Hepatocyte (in vitro differentiated cells): ENCODE results near the gene COL19A1.

Experiments used
- EZH2 ChIP-seq: fragments of 200-600 bp; sonication (generic); IDR thresholded peaks from 2 replicates; pipeline ENCODE4 v1.6.1; 2016; ENCODE audit warnings: antibody characterized with exemption, mild to moderate bottlenecking, borderline replicate concordance
- EZH2phosphoT487 ChIP-seq: fragments of 200-600 bp; sonication (generic); IDR thresholded peaks from one replicate; pipeline ENCODE4 v1.6.1; 2018; ENCODE audit warnings: antibody characterized with exemption, mild to moderate bottlenecking, low read depth, moderate library complexity; ENCODE audit not compliant: unreplicated experiment, severe bottlenecking
- TF ChIP-seq, protein P1 (sequence below): fragments of 200-600 bp; sonication (generic); IDR thresholded peaks from 2 replicates; pipeline ENCODE4 v1.5.1; 2016; ENCODE audit warnings: antibody characterized with exemption, mild to moderate bottlenecking; ENCODE audit not compliant: poor library complexity

DNA sequence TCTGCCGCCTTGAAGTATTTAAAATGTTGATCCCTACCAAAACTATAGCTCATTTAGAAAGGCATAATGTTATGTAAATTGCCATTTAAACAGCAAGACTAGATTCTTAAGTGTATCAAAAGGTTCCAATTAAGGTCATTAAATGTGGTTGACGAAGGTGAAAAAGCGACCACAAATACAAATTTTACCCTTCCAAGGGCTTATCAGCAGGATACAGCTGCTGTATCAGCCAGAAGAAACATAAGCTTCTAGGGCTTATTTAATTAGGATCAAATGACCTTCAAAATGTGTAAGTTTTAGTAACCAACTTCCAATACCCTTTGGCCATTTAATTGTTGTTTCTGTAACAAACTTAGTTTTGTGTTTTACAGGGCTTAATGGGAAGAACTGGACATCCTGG is 296.6 kb downstream of the COL19A1 start:
- TF ChIP-seq, protein P1, sequence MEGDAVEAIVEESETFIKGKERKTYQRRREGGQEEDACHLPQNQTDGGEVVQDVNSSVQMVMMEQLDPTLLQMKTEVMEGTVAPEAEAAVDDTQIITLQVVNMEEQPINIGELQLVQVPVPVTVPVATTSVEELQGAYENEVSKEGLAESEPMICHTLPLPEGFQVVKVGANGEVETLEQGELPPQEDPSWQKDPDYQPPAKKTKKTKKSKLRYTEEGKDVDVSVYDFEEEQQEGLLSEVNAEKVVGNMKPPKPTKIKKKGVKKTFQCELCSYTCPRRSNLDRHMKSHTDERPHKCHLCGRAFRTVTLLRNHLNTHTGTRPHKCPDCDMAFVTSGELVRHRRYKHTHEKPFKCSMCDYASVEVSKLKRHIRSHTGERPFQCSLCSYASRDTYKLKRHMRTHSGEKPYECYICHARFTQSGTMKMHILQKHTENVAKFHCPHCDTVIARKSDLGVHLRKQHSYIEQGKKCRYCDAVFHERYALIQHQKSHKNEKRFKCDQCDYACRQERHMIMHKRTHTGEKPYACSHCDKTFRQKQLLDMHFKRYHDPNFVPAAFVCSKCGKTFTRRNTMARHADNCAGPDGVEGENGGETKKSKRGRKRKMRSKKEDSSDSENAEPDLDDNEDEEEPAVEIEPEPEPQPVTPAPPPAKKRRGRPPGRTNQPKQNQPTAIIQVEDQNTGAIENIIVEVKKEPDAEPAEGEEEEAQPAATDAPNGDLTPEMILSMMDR, result no peak
- TF ChIP-seq EZH2phosphoT487, result no peak
- no peak for TF ChIP-seq EZH2
